ENCODE results near the gene SPANXN3. TPM values are rescaled to one million over a fixed set of nuclear protein-coding genes. Genes with fewer than 3 reads are reported as not detected.

Gene SPANXN3
- total RNA-seq, 1 donor from 2014 or later = not detected

DNA sequence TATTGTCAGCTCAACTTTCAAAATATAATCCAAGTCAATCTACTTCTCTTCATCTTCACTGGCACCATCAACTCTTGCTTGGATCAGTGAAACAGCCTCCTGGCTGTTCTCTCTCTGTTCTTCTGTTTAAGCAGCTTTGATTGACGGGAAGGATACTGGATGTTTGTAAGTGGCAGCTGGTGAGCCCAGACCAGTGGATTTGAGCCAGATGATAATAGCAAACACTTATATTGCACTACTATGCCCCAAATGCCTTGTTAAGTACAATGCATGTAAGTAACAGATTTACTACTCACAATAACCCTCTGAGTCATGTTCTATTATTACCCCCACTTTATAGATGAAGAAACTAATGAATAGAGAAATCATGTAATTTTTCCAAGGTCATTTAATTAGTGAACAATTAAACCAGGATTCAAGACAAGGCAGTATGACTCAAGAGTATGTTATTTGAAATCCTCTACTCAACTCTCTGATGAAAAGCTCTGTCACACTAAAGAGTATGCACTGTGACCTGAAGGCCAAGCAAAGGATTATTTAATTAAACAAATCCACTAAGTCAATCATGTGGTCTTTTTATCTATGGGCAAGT, 44.8 kb downstream of the SPANXN3 start:
- intact Hi-C loops (cut with DNase I) = no loop called here
- TF ChIP-seq, protein P1, sequence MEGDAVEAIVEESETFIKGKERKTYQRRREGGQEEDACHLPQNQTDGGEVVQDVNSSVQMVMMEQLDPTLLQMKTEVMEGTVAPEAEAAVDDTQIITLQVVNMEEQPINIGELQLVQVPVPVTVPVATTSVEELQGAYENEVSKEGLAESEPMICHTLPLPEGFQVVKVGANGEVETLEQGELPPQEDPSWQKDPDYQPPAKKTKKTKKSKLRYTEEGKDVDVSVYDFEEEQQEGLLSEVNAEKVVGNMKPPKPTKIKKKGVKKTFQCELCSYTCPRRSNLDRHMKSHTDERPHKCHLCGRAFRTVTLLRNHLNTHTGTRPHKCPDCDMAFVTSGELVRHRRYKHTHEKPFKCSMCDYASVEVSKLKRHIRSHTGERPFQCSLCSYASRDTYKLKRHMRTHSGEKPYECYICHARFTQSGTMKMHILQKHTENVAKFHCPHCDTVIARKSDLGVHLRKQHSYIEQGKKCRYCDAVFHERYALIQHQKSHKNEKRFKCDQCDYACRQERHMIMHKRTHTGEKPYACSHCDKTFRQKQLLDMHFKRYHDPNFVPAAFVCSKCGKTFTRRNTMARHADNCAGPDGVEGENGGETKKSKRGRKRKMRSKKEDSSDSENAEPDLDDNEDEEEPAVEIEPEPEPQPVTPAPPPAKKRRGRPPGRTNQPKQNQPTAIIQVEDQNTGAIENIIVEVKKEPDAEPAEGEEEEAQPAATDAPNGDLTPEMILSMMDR (IDR thresholded peaks at IDR 0.05) = no peak
- Histone ChIP-seq H3K9me3 (no peaks in the 10 kb centered on the region), H3K27ac (no peak overlapping the region), H3K27me3 (no peaks in the 10 kb centered on the region), H3K36me3 (no peaks in the 10 kb centered on the region), H3K4me3 (no peak overlapping the region), H3K4me1 (no peaks in the 10 kb centered on the region)
- DNase-seq (ENCODE audit: low spot score in 2 of 2) = no peak

DNA sequence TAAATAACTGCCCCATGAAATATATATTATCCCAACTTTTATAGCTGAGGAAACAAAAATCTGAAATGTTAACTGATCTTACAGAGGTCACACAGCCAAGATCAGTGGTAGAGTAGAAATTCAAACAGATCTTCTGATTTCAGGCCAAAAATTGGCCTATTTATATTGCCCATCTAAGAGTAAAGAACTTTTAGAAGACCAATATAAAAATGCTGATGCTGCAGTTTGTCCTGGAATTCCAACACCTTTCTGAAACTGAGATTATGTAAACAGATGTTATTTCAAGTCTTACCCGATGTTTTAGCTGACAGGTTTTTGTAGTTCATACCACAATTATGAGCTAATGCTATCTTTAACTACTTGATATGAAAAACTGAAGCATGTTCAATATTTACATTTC, 51.1 kb downstream of the SPANXN3 start:
- H3K27ac ChIP-seq = no peak overlapping the region
- no peaks in the 10 kb centered on the region for H3K4me1 ChIP-seq
- no peak overlapping the region for H3K4me3 ChIP-seq
- intact Hi-C loops (cut with DNase I) = no loop called here
- TF ChIP-seq, protein P1 (IDR thresholded peaks at IDR 0.05) = no peak
- no peaks in the 10 kb centered on the region for H3K9me3 ChIP-seq
- H3K27me3 ChIP-seq = no peaks in the 10 kb centered on the region
- H3K36me3 ChIP-seq = no peaks in the 10 kb centered on the region
- DNase-seq (ENCODE audit: low spot score in 2 of 2) = no peak

DNA sequence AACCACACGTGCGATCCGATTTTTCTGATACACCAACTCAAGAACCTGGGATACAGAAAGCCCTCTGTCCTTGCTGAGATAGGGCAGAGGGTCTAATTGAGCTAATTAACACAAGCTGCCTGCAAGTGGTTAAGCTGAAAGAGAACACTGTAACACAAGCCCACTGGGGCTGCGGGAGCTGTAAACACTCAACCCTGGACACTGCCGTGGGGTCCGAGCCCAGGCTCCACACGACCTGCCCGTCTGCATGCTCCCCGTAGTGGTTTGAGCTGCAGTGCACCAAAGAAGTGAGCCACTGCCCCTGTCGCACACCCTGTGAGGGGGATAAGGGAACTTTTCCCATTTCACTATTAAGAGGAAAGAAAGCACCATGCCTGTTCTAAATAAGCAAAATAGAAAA, 54.6 kb downstream of the SPANXN3 start:
- DNase-seq (ENCODE audit: low spot score in 2 of 2) = no peak
- no peak overlapping the region for H3K4me3 ChIP-seq
- H3K4me1 ChIP-seq = no peaks in the 10 kb centered on the region
- TF ChIP-seq, protein P1 (IDR thresholded peaks at IDR 0.05) = no peak
- H3K36me3 ChIP-seq = no peaks in the 10 kb centered on the region
- H3K27me3 ChIP-seq = no peaks in the 10 kb centered on the region
- intact Hi-C loops (cut with DNase I) = no loop called here
- H3K27ac ChIP-seq = no peak overlapping the region
- no peaks in the 10 kb centered on the region for H3K9me3 ChIP-seq

DNA sequence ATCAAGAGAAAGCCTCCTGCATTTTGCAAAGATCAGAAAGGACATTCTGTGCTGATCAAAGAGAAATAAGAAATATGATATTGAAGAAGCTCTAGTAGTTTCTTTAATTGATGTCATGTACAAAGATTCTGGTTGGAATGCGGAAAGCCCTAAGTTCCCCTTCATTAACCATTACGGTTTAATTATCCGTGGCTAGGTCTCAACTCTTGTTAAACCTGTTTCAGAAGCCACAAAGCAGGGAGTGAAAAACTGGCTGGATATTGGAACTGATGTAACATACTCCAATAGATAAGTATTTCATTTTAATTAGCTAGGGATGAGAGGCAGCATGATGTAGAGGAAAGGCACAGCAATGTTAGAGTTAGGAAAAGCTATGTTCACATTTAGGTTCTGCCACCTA, 55.7 kb downstream of the SPANXN3 start:
- Histone ChIP-seq H3K4me1 (no peaks in the 10 kb centered on the region), H3K27me3 (no peaks in the 10 kb centered on the region), H3K36me3 (no peaks in the 10 kb centered on the region), H3K27ac (no peak overlapping the region), H3K4me3 (no peak overlapping the region), H3K9me3 (no peaks in the 10 kb centered on the region)
- no peak for DNase-seq (ENCODE audit: low spot score in 2 of 2)
- intact Hi-C loops (cut with DNase I) = no loop called here
- TF ChIP-seq, protein P1 (IDR thresholded peaks at IDR 0.05) = no peak

Other genes starting within 250 kb of the SPANXN3 start
- gene SLITRK4, start 118.6 kb upstream of the SPANXN3 start, total RNA-seq = 2.6 TPM
- not detected for gene SPANXN2, start 203.3 kb upstream of the SPANXN3 start, total RNA-seq